Inflammatory macrophage treated with lipopolysaccharide for 4 hours (primary cell): ENCODE measurements around the gene CDH4.

ENCODE experiments used
- DNase-seq: peaks from one replicate; pipeline ENCODE4 v3.0.0-alpha.2; 2020

The CDH4 gene

GRCh38 chr20:61645732-61646131, 393.7 kb downstream of the CDH4 start:
- no peak for DNase-seq

GRCh38 chr20:61646453-61646852, 394.4 kb downstream of the CDH4 start:
- no peak for DNase-seq

- DNase-seq: no peak
These were observed 394.9 kb downstream of the CDH4 start for GRCh38 chr20:61646986-61647385.

GRCh38 chr20:61647702-61648101, 395.6 kb downstream of the CDH4 start:
- no peak for DNase-seq

- no peak for DNase-seq
These were observed 397.2 kb downstream of the CDH4 start for GRCh38 chr20:61649105-61649859.

GRCh38 chr20:61649860-61650162, 397.8 kb downstream of the CDH4 start:
- DNase-seq: no peak

- DNase-seq: no peak
These were observed 399.1 kb downstream of the CDH4 start for GRCh38 chr20:61650912-61651733.

GRCh38 chr20:61652146-61652545, 400.1 kb downstream of the CDH4 start:
- DNase-seq: no peak

- DNase-seq: no peak
These were observed 402.7 kb downstream of the CDH4 start for GRCh38 chr20:61654726-61655125.

GRCh38 chr20:61655591-61655990, 403.5 kb downstream of the CDH4 start:
- no peak for DNase-seq

- no peak for DNase-seq
These were observed 404.1 kb downstream of the CDH4 start for GRCh38 chr20:61656198-61656597.

GRCh38 chr20:61657721-61658377, 405.8 kb downstream of the CDH4 start:
- no peak for DNase-seq

- no peak for DNase-seq
These were observed 406.5 kb downstream of the CDH4 start for GRCh38 chr20:61658563-61658962.

GRCh38 chr20:61659246-61659993, 407.4 kb downstream of the CDH4 start:
- DNase-seq: no peak

GRCh38 chr20:61659994-61660346, 407.9 kb downstream of the CDH4 start:
- DNase-seq: no peak

GRCh38 chr20:61660559-61660958, 408.5 kb downstream of the CDH4 start:
- no peak for DNase-seq

GRCh38 chr20:61661025-61661424, 409.0 kb downstream of the CDH4 start:
- no peak for DNase-seq

GRCh38 chr20:61661583-61661982, 409.5 kb downstream of the CDH4 start:
- DNase-seq: no peak

GRCh38 chr20:61662226-61662967, 410.3 kb downstream of the CDH4 start:
- DNase-seq: no peak

- no peak for DNase-seq
These were observed 410.9 kb downstream of the CDH4 start for GRCh38 chr20:61662968-61663331.

- no peak for DNase-seq
These were observed 411.7 kb downstream of the CDH4 start for GRCh38 chr20:61663521-61664425.
